ENCODE data around the gene POMZP3.
"Not testable (repeated sequence)": the region's sequence is repeated elsewhere in the genome, so short reads cannot be mapped to it uniquely, and the experiment has no call there.

- TF ChIP-seq, protein P1, sequence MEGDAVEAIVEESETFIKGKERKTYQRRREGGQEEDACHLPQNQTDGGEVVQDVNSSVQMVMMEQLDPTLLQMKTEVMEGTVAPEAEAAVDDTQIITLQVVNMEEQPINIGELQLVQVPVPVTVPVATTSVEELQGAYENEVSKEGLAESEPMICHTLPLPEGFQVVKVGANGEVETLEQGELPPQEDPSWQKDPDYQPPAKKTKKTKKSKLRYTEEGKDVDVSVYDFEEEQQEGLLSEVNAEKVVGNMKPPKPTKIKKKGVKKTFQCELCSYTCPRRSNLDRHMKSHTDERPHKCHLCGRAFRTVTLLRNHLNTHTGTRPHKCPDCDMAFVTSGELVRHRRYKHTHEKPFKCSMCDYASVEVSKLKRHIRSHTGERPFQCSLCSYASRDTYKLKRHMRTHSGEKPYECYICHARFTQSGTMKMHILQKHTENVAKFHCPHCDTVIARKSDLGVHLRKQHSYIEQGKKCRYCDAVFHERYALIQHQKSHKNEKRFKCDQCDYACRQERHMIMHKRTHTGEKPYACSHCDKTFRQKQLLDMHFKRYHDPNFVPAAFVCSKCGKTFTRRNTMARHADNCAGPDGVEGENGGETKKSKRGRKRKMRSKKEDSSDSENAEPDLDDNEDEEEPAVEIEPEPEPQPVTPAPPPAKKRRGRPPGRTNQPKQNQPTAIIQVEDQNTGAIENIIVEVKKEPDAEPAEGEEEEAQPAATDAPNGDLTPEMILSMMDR (IDR thresholded peaks at IDR 0.05), result not testable (repeated sequence)
- TF ChIP-seq POLR2A (IDR thresholded peaks at IDR 0.05), result not testable (repeated sequence)
These were observed 43.3 kb downstream of the POMZP3 start for GRCh38 chr7:76583636-76584281.

Data from testis (tissue), 2 donors.